Lung (tissue), 12 donors: Measurements from ENCODE around the gene TRPC1. TPM values are rescaled to one million over a fixed set of nuclear protein-coding genes. Genes with fewer than 3 reads are reported as not detected.

Source experiments
- ATAC-seq: fragments of 200-7000 bp; cut with Tn5 transposase; one replicate; pipeline ENCODE4 v1.9.1; 2020; ENCODE audit warnings: moderate number of reproducible peaks; ENCODE audit not compliant: insufficient read depth, low FRiP score
- DNase-seq, 3 donors: peaks; one replicate each; pipeline ENCODE4 v3.0.0-alpha.2; 2013 to 2017
- H3K27ac ChIP-seq, 2 donors: one replicate each; pipeline ENCODE4 v1.5.1; 2013; ENCODE audit warnings: mild to moderate bottlenecking in 2 of 2, moderate library complexity in 2 of 2, control low read depth in 1 of 2, inconsistent platforms in 1 of 2, low read depth in 1 of 2, low read length in 1 of 2
- H3K27me3 ChIP-seq, 3 donors: one replicate each; pipeline ENCODE4 v1.5.1; 2013; ENCODE audit warnings: low read length in 2 of 3; ENCODE audit not compliant: control insufficient read depth in 3 of 3, insufficient read depth in 3 of 3
- H3K36me3 ChIP-seq, 4 donors: one replicate each; pipeline ENCODE4 v1.5.1; 2013; ENCODE audit warnings: low read length in 4 of 4, mild to moderate bottlenecking in 1 of 4, moderate library complexity in 1 of 4; ENCODE audit not compliant: control insufficient read depth in 4 of 4, insufficient read depth in 4 of 4
- H3K4me1 ChIP-seq, 5 donors: one replicate each; pipeline ENCODE4 v1.5.1; 2013; ENCODE audit warnings: low read length in 5 of 5, mild to moderate bottlenecking in 2 of 5, moderate library complexity in 1 of 5; ENCODE audit not compliant: control insufficient read depth in 5 of 5, insufficient read depth in 5 of 5
- H3K4me3 ChIP-seq: one replicate; pipeline ENCODE4 v1.5.1; 2013; ENCODE audit warnings: mild to moderate bottlenecking, control low read depth, moderate library complexity
- H3K9ac ChIP-seq, 2 donors: one replicate each; pipeline ENCODE4 v1.5.1; 2013; ENCODE audit warnings: low read length in 2 of 2, control low read depth in 1 of 2; ENCODE audit not compliant: insufficient read depth in 1 of 2
- H3K9me3 ChIP-seq, 4 donors: one replicate each; pipeline ENCODE4 v1.5.1; 2013; ENCODE audit warnings: low read length in 3 of 4, mild to moderate bottlenecking in 1 of 4, moderate library complexity in 1 of 4; ENCODE audit not compliant: control insufficient read depth in 4 of 4, insufficient read depth in 3 of 4
- CTCF ChIP-seq: IDR thresholded peaks from 2 replicates; pipeline ENCODE4 v1.5.1; 2012; ENCODE audit warnings: mild to moderate bottlenecking; ENCODE audit errors: control extremely low read depth, extremely low read depth
- WGBS, 2 donors: extraction: QIAGEN DNeasy Blood & Tissue Kit; methylation state at CpG; one replicate each; pipeline ENCODE4 v1.1.7; 2013; 5-methylcytosine and 5-hydroxymethylcytosine counted together
- polyA plus RNA-seq, 2 donors: library from polyadenylated mRNA; stranded (reverse); fragments of 200-250 nt; gene quantifications; one replicate each; pipeline ENCODE4 v1.2.1, GENCODE V29; 2013
- total RNA-seq, 2 donors: library from RNA; depleted of rRNA in 1 of 2; stranded (reverse); fragments of >200 nt in 1 of 2; gene quantifications; one replicate each; pipeline ENCODE4 v1.2.1, GENCODE V29; 2014 to 2021
- donor health status: control.
- donor health status: control.
- donor health status: Bipolar disorder and iron deficiency.
- donor health status: healthy.
- donor health status: DM: yes; HTN: yes; CAD: no.

Gene TRPC1
- total and polyA plus RNA-seq, 4 donors, result 1.1 to 28.4 (median 4.7) TPM

GRCh38 chr3:142846779-142847577 lies 123.1 kb downstream of the TRPC1 start:
- no peaks in the 10 kb centered on the region for H3K36me3 ChIP-seq
- peaks cover 0 to 22% (median 4%) of the 10 kb centered on the region in 5 donors for H3K4me1 ChIP-seq
- no peaks in the 10 kb centered on the region for H3K27me3 ChIP-seq
- H3K4me3 ChIP-seq, result no peak overlapping the region
- DNase-seq, result peak; percentile 36 to 78 (median 76)
- ATAC-seq, result no peak
- WGBS, 2 donors, result 57 to 63% methylated on average over 2 of the region's 2 CpGs
- H3K27ac ChIP-seq, result peak overlapping the region in 1 of 2 donors; percentile 33
- no peak overlapping the region for H3K9ac ChIP-seq
- H3K9me3 ChIP-seq, result no peaks in the 10 kb centered on the region
- TF ChIP-seq CTCF, result no peak

- no peak for ATAC-seq
- Histone ChIP-seq H3K27me3 (no peaks in the 10 kb centered on the region), H3K36me3 (no peaks in the 10 kb centered on the region), H3K4me3 (no peak overlapping the region), H3K27ac (no peak overlapping the region), H3K4me1 (peaks cover 0 to 29% (median 11%) of the 10 kb centered on the region in 5 donors), H3K9me3 (no peaks in the 10 kb centered on the region), H3K9ac (no peak overlapping the region)
- no peak for DNase-seq
- no peak for TF ChIP-seq CTCF
- WGBS, 2 donors, result 97 to 98% methylated on average over 3 of the region's 3 CpGs
Measured at GRCh38 chr3:142849148-142849547, 125.3 kb downstream of the TRPC1 start.

- H3K9ac ChIP-seq, result no peak overlapping the region
- no peaks in the 10 kb centered on the region for H3K9me3 ChIP-seq
- peak overlapping the region; percentile 31 to 35 for H3K27ac ChIP-seq
- TF ChIP-seq CTCF, result no peak
- DNase-seq, result peak in 2 of 3 donors; percentile 11 to 75
- no peaks in the 10 kb centered on the region for H3K27me3 ChIP-seq
- peaks cover 0 to 31% (median 11%) of the 10 kb centered on the region in 5 donors for H3K4me1 ChIP-seq
- H3K4me3 ChIP-seq, result no peak overlapping the region
- no peaks in the 10 kb centered on the region for H3K36me3 ChIP-seq
- WGBS, 2 donors, result 16 to 19% methylated on average over 2 of the region's 2 CpGs
- peak; percentile 96 for ATAC-seq
Measured at GRCh38 chr3:142850395-142851023, 126.7 kb downstream of the TRPC1 start.
